Measurements from ENCODE around the gene CCDC74A.

DNA sequence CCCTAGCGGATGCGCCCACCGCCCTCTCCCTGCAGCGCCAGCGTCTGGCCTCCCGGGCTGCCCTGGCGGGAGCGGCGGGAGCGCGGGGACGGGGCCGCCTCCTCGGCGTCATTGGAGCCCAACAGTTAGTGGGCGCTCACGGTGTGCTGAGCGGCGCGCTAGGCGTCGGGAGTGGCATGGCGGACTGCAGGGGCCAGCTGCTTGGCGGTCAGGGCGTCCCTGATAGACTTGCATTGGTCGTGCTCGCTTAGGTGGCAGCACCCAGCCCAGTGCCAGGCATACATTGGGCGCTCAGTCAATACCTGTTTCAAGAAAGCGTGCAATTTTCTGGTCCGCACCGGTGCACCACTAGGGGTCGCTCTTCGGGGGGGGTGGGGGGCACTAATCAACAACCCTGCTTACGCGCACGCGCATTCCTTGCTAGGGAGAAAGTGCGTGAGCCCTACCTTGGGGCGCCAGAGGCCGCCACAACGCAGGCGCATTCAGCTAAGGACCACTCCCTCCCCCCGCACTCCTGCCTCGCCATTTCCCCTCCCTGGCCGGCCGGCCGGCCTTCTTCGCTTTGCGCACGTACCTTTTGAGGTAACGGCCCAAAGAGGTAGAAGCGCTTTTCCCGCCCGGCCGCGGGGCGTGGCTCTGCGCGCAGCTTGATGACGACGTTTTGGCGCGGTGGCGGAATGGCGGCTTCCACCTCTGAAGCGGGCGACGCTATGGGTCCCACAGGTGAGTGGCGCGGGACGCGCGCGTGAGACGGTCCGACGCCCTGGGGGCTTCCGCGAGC lies 35.1 kb upstream of the CCDC74A start:
- TF ChIP-seq, protein P1, sequence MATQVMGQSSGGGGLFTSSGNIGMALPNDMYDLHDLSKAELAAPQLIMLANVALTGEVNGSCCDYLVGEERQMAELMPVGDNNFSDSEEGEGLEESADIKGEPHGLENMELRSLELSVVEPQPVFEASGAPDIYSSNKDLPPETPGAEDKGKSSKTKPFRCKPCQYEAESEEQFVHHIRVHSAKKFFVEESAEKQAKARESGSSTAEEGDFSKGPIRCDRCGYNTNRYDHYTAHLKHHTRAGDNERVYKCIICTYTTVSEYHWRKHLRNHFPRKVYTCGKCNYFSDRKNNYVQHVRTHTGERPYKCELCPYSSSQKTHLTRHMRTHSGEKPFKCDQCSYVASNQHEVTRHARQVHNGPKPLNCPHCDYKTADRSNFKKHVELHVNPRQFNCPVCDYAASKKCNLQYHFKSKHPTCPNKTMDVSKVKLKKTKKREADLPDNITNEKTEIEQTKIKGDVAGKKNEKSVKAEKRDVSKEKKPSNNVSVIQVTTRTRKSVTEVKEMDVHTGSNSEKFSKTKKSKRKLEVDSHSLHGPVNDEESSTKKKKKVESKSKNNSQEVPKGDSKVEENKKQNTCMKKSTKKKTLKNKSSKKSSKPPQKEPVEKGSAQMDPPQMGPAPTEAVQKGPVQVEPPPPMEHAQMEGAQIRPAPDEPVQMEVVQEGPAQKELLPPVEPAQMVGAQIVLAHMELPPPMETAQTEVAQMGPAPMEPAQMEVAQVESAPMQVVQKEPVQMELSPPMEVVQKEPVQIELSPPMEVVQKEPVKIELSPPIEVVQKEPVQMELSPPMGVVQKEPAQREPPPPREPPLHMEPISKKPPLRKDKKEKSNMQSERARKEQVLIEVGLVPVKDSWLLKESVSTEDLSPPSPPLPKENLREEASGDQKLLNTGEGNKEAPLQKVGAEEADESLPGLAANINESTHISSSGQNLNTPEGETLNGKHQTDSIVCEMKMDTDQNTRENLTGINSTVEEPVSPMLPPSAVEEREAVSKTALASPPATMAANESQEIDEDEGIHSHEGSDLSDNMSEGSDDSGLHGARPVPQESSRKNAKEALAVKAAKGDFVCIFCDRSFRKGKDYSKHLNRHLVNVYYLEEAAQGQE (IDR thresholded peaks at IDR 0.05; ENCODE audit: insufficient read depth in 1 of 2, low read depth in 2 of 2, low read length in 2 of 2) = no peak
- TF ChIP-seq TAF1 (IDR thresholded peaks at IDR 0.05; ENCODE audit: borderline replicate concordance, insufficient read depth, low read length) (no peak), POLR2AphosphoS5 (IDR thresholded peaks at IDR 0.05; ENCODE audit: low read depth, low read length) (peak; percentile 45; the same call in 1 of the 2 replicates), SIN3A (IDR thresholded peaks at IDR 0.05; ENCODE audit: borderline replicate concordance, insufficient read depth, low read length) (0 out of 2 replicates have a peak, but pooled peaks have one; percentile 44)
